Epithelial cell of esophagus (primary cell): ENCODE measurements around the gene SORCS2.

Source experiments
- DNase-seq: peaks from one replicate; pipeline ENCODE4 v3.0.0; 2010; ENCODE audit warnings: low read depth
- H3K4me3 ChIP-seq: 2 replicates; pipeline ENCODE4 v1.5.1; 2011; ENCODE audit warnings: mild to moderate bottlenecking, low read length, control low read depth
- TF ChIP-seq, protein P1 (sequence below): IDR thresholded peaks from 2 replicates; pipeline ENCODE4 v1.5.1; 2011; ENCODE audit warnings: low read depth, mild to moderate bottlenecking, low read length, control low read depth, inconsistent platforms; ENCODE audit not compliant: insufficient read depth; ENCODE audit errors: missing control alignments

Gene SORCS2

DNA sequence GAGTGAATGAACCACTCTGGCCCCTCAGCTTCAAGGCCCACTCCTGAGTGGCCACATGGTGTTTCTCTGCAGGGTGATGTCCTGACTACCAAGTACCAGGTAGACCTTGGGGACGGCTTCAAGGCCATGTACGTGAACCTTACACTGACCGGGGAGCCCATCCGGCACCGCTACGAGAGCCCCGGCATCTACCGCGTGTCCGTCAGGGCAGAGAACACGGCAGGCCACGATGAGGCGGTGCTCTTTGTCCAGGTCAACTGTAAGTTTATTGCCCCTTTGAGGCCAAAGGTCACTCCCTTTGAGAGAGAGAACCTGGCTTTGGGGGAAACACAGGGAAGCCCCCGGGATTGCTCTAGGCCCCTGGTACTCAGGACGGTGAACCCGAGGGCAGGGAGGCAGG lies 531.3 kb downstream of the SORCS2 start:
- no peak for DNase-seq
- H3K4me3 ChIP-seq, result no peak overlapping the region
- TF ChIP-seq, protein P1, sequence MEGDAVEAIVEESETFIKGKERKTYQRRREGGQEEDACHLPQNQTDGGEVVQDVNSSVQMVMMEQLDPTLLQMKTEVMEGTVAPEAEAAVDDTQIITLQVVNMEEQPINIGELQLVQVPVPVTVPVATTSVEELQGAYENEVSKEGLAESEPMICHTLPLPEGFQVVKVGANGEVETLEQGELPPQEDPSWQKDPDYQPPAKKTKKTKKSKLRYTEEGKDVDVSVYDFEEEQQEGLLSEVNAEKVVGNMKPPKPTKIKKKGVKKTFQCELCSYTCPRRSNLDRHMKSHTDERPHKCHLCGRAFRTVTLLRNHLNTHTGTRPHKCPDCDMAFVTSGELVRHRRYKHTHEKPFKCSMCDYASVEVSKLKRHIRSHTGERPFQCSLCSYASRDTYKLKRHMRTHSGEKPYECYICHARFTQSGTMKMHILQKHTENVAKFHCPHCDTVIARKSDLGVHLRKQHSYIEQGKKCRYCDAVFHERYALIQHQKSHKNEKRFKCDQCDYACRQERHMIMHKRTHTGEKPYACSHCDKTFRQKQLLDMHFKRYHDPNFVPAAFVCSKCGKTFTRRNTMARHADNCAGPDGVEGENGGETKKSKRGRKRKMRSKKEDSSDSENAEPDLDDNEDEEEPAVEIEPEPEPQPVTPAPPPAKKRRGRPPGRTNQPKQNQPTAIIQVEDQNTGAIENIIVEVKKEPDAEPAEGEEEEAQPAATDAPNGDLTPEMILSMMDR, result no peak

DNA sequence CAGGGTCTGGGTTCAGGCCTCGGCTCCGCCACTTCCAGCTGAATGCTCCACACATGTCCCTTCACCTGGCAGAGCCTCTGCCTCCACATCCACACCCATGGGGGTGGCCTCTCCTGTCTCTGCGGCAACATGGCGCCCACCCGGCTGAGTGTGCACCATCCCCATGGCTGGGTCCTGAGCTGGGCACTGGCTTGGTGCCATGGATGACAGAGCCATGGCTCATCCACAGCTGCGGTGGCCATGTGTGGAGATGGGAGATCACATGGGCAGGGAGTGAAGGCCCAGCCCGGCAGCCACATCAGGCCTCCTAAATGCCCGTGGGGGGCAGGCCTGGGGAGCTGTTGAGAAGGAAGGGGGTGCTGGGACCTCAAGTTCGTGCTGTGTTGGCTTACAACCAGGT lies 533.6 kb downstream of the SORCS2 start:
- no peak for DNase-seq
- TF ChIP-seq, protein P1, result no peak
- no peak overlapping the region for H3K4me3 ChIP-seq

DNA sequence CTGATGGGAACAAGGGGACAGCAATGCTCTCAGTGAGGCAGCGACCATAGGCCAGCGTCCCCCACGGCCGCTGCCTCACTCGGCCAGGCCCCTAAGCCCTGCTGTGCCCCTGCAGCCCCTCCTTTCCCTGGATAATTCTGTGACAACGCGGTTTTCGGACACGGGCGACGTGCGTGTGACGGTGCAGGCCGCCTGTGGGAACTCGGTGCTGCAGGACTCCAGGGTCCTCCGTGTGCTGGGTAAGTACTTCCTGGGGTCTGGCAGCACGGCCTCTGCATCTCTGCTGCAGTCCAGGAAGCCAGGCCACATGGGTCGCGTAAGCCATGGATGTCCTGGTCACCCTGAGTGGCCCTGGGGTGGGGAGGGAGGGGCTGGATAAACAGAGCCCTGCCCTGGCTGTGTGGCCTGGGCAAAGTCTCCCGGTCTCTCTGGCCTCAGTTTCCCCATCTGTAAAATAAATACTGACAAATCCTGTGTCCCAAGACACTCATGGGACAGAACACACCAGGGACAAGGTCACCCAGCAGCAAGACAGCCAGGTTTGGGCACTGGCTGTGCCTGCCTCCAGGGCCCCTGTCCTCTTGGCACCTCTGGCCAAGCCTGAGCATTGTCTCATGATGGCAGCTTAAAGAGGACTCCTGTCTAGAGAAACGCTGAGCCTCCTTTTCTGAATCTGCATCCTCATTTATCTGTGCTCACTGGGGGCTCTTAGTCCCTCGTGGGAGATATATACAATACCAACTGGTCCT lies 534.5 kb downstream of the SORCS2 start:
- TF ChIP-seq, protein P1, result no peak
- H3K4me3 ChIP-seq, result no peak overlapping the region
- DNase-seq, result no peak

DNA sequence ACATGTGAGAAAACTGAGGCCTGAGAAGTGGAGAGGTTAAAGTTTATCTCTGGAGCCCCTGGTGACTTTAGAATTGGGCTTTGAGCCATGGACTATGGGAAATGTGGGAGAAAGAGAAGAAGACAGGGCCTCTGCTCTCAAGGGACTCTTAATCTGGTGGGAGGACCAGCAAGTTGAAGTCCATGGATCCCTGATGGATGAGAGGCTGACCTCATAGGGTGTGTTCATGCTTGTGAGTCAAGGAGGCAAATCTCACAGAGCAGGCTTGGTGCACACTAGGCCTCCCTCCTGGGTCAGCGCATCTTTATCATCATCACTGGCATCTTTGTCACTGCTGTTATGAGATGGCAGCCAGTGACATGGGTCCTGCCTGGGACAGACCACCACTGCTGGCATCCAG lies 535.4 kb downstream of the SORCS2 start:
- DNase-seq, result peak; percentile 15
- TF ChIP-seq, protein P1, result no peak

DNA sequence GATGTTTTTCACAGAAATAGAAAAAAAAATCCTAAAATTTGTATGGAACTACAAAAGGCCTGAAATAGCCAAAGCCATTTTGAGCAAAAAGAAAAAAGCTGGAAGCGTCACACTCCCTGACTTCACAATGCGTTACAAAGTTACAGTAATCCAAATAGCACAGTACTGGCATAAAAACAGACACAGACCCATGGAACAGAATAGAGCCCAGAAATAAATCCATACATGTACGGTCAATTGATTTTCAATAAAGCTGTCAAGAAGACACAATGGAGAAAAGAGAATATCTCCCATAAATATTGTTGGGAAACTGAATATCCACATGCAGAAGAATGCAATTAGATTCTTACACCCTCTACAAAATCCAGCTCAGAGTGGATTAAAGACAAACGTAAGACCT lies 539.1 kb downstream of the SORCS2 start:
- TF ChIP-seq, protein P1, result no peak
- no peak for DNase-seq
- no peak overlapping the region for H3K4me3 ChIP-seq

More for the DNA sequence above, 535.4 kb downstream of the SORCS2 start:
- no peak overlapping the region for H3K4me3 ChIP-seq

DNA sequence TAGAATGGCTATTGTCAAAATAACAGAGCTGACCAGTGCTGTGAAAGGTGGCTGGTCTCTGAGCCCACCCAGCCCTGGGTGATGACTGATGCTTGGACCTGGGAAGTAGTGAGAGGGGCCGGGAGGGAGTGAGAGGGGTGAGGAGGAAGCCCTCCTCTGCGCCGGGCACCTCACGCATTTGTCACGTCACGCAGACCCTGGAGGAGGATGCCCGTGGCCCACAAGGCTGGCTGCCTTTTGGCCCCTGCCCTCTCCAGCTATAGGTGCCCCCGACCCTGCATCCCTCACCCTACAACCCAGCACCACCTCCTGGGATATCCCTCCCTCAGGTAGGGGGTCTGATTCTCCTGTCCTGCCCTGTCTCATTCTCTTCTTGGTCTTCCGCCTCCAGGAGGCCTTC lies 539.9 kb downstream of the SORCS2 start:
- TF ChIP-seq, protein P1, result no peak
- no peak overlapping the region for H3K4me3 ChIP-seq
- DNase-seq, result no peak

DNA sequence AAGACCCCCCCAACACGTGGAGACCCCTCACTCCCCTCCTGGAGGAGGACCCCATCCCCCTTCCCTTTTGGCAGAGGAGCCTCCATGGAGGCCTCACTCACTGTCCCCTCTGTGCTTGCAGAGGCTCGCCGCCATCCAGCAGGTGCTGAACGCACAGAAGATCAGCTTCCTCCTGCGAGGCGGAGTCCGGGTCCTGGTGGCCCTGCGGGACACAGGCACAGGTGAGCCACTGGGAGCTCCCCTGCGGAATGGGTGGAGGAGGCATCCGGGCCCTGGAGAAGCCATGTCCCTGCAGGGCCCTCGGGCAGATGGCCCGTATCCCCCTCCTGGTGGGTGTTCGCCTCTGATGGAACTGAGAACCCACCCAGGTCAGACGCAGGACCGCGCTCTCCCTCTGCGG lies 540.9 kb downstream of the SORCS2 start:
- H3K4me3 ChIP-seq, result no peak overlapping the region
- DNase-seq, result no peak
- TF ChIP-seq, protein P1, result no peak
